H1 (cell line): Measurements from ENCODE around the gene SPON2. TPM values are rescaled to one million over a fixed set of nuclear protein-coding genes. Genes with fewer than 3 reads are reported as not detected.

Source experiments
- FOSL1 ChIP-seq: IDR thresholded peaks from 2 replicates; pipeline ENCODE4 v1.6.1; 2011; ENCODE audit warnings: mild to moderate bottlenecking, low read depth, low read length, moderate library complexity; ENCODE audit not compliant: insufficient read depth
- KDM5A ChIP-seq: fragments of 200-600 bp; IDR thresholded peaks from 2 replicates; pipeline ENCODE4 v1.7.1; 2012; ENCODE audit warnings: mild to moderate bottlenecking, low read length, inconsistent platforms, mixed read lengths
- POU5F1 ChIP-seq: IDR thresholded peaks from 2 replicates; pipeline ENCODE4 v1.6.1; 2011; ENCODE audit warnings: low read depth, mild to moderate bottlenecking, low read length, moderate library complexity
- RNF2 ChIP-seq: fragments of 200-900, 300-1000 bp; sonication (generic); IDR thresholded peaks from 2 replicates; pipeline ENCODE4 v1.7.1; 2016; ENCODE audit warnings: borderline replicate concordance, low read depth, mild to moderate bottlenecking, antibody characterized with exemption, low read length; ENCODE audit not compliant: poor library complexity, severe bottlenecking; ENCODE audit errors: missing control alignments
- SIX5 ChIP-seq: IDR thresholded peaks from 2 replicates; pipeline ENCODE4 v1.6.1; 2011; ENCODE audit warnings: mild to moderate bottlenecking, low read depth, low read length
- polyA plus RNA-seq, 7 experiments: library from polyadenylated mRNA; depleted of rRNA in 3 of 7; stranded (reverse) in 5 of 7; unstranded in 2 of 7; fragments of >200 nt in 5 of 7; fragments of 200-250 nt in 2 of 7; gene quantifications; 1 replicate in 5 of 7; 2 replicates in 1 of 7; 4 replicates in 1 of 7; pipeline versions ENCODE4 v1.2.1 to v1.2.3, GENCODE V29; 2011 to 2013; ENCODE audit warnings: missing spikeins in 2 of 7, mixed read lengths in 2 of 7
- total RNA-seq: library from RNA; stranded (reverse); fragmentation: NEBNext Ultra II Directional; extraction: Animal tissue kit (Norgen Biotek cat#: 25700); gene quantifications from 2 replicates; pipeline ENCODE4 v1.2.1, GENCODE V29; 2021

SPON2 gene
- total and polyA plus RNA-seq, 2 of the 8 experiments (the other 6 are each of a cell fraction or from before 2014, with no cell fraction given): 2.8 to 3.2 TPM

DNA sequence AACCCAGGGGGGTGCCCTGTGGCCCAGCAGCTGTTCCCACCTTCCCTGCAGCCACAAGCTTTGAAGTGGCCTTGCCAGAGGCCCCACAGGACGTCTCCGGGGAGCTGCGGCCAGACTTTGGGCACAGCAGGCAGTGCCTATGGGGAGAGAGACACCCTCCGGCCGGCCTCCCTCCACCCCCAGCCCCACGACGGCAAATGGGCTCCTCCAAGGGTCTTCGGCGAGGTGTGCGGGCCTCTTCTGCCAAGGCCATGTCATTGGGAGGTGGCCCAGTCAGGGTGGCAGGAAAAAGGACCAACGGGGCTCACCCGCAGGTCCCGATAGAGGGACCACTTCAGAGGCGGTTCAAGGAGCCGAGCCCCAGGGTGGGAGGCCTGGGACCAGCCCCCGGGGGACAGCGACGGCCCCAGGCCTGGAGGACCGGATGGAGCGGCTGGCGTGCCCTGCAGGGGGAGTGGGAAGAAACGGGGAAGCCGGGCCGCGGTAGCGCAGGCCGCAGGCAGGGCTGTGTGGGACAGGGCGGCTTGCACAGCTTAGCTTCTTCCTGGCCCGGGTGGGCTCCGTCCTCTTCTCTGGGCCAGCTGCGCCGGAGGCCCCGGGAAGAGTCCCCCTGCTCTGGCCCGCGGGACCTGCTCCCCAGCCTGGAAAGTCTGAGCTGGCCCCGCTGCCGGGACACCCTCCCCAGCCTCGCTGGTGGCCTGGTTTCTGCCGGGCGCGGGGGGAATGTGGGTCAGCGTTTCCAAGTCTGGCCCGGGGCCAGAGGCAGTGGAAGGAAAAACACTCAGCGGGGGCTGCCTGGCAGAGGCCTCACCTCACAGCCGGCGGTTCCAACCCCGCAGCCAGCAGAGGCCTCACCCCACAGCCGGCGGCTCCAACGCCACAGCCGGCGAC, 21.9 kb upstream of the SPON2 start (continued):
- TF ChIP-seq SIX5: no peak
- TF ChIP-seq KDM5A: no peak
- no peak for TF ChIP-seq FOSL1
- no peak for TF ChIP-seq RNF2
- no peak for TF ChIP-seq POU5F1
